ENCODE results near the gene MYO10. TPM values are rescaled to one million over a fixed set of nuclear protein-coding genes. Genes with fewer than 3 reads are reported as not detected.

Gene MYO10
- total RNA-seq, 3 donors from 2014 or later (not counting 1 experiment from before 2014, with no cell fraction given) = 0.83 to 1.2 TPM; not detected in 1

DNA sequence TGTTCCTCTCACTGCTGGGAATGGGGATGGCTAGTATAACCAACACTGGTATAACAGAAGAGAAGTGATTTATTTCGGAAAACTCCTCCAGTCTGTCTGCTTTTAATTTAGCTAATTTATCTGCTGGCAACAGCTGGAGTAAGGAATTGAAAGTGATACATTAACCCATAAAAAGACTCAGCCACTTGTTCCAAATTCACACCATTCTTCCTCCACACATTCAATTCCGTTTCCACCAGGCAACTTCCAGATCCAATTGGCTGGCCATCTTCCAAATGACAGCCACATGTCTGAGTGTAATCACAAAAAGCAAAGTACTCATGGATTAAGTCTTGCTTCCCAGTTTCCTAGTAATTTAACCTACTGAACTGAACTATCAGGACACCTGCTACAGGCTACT is 242.2 kb downstream of the MYO10 start:
- WGBS (ENCODE audit: insufficient coverage) = 79% methylated on average over 2 of the region's 2 CpGs
- Histone ChIP-seq H3K4me3 (ENCODE audit: low read length) (no peak overlapping the region), H3K27me3 (ENCODE audit: control insufficient read depth, insufficient read depth, low read length) (no peaks in the 10 kb centered on the region), H3K27ac (ENCODE audit: low read length) (no peak overlapping the region), H3K36me3 (ENCODE audit: control insufficient read depth, insufficient read depth, low read length) (no peaks in the 10 kb centered on the region), H3K9me3 (ENCODE audit: control insufficient read depth, insufficient read depth, low read length) (no peaks in the 10 kb centered on the region), H3K4me1 (ENCODE audit: control insufficient read depth, insufficient read depth, low read length) (no peaks in the 10 kb centered on the region)
- H3K9me3 Mint-ChIP-seq = peaks cover 0 to 1% of the 10 kb centered on the region in 2 donors
- TF ChIP-seq, protein P1, sequence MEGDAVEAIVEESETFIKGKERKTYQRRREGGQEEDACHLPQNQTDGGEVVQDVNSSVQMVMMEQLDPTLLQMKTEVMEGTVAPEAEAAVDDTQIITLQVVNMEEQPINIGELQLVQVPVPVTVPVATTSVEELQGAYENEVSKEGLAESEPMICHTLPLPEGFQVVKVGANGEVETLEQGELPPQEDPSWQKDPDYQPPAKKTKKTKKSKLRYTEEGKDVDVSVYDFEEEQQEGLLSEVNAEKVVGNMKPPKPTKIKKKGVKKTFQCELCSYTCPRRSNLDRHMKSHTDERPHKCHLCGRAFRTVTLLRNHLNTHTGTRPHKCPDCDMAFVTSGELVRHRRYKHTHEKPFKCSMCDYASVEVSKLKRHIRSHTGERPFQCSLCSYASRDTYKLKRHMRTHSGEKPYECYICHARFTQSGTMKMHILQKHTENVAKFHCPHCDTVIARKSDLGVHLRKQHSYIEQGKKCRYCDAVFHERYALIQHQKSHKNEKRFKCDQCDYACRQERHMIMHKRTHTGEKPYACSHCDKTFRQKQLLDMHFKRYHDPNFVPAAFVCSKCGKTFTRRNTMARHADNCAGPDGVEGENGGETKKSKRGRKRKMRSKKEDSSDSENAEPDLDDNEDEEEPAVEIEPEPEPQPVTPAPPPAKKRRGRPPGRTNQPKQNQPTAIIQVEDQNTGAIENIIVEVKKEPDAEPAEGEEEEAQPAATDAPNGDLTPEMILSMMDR (IDR thresholded peaks at IDR 0.05) = no peak
- intact Hi-C loops (cut with micrococcal nuclease) = no loop called here
- ATAC-seq (no peak), DNase-seq (no peak)
- H3K4me1 Mint-ChIP-seq = no peaks in the 10 kb centered on the region
- no peaks in the 10 kb centered on the region for H3K27me3 Mint-ChIP-seq (ENCODE audit: low read depth in 2 of 2)
- no peaks in the 10 kb centered on the region for H3K36me3 Mint-ChIP-seq
- no peak overlapping the region for H3K27ac Mint-ChIP-seq
- no peak overlapping the region for H3K4me3 Mint-ChIP-seq

DNA sequence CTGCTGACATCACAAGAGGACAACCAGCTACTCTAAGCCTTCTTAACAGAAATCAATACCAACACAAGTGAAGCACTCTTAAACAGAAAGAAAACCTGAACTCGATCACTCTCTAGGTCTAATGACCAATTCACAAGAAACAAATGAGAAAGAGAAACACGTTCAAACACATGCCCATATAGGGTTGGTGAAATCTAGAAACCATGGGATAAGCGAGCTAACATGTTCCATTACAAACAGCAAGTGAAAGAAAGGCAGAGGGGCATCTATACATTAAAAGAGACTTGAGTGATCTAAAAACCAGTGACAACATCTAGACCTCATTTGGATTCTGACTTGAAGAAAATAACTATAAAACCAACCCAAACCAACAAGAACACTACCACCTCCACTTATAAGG is 244.4 kb downstream of the MYO10 start:
- Mint-ChIP-seq H3K9me3 (no peaks in the 10 kb centered on the region), H3K4me3 (no peak overlapping the region), H3K4me1 (no peaks in the 10 kb centered on the region), H3K36me3 (no peaks in the 10 kb centered on the region), H3K27me3 (ENCODE audit: low read depth in 2 of 2) (no peaks in the 10 kb centered on the region), H3K27ac (no peak overlapping the region)
- no peaks in the 10 kb centered on the region for H3K36me3 ChIP-seq (ENCODE audit: control insufficient read depth, insufficient read depth, low read length)
- no peaks in the 10 kb centered on the region for H3K27me3 ChIP-seq (ENCODE audit: control insufficient read depth, insufficient read depth, low read length)
- H3K4me1 ChIP-seq (ENCODE audit: control insufficient read depth, insufficient read depth, low read length) = no peaks in the 10 kb centered on the region
- intact Hi-C loops (cut with micrococcal nuclease) = no loop called here
- TF ChIP-seq, protein P1 (IDR thresholded peaks at IDR 0.05) = no peak
- 92% methylated on average over 2 of the region's 3 CpGs for WGBS (ENCODE audit: insufficient coverage)
- H3K9me3 ChIP-seq (ENCODE audit: control insufficient read depth, insufficient read depth, low read length) = no peaks in the 10 kb centered on the region
- DNase-seq (no peak), ATAC-seq (no peak)
- no peak overlapping the region for H3K27ac ChIP-seq (ENCODE audit: low read length)
- H3K4me3 ChIP-seq (ENCODE audit: low read length) = no peak overlapping the region

DNA sequence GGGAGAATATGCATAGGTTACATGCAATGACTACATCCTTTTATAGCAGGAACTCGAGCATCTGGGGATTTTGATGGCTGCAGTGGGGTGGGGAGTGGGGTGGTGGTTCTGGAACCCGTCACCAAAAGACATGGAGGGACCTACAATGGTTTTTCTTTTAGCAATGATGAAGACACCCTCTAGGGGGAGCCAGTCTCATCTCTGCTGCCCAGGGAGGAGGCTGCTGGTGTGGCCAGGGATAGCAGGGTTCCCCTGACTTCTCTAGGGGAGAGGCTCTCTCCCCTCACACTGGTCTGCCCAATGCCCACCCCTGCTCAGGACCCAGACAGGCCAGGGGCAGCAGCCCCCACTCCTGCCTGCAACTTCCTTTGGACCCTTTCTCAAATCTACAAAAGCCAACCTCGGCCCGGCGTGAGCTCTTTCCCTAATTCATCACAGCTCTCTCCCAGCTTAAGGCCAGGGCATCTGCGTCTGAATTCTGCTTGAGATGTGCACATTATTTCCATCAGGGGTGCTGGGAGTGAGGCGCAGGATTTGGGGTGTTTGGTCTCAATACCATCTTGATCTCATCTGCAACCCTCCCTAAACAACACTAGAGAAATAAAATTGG is 245.7 kb downstream of the MYO10 start:
- ATAC-seq (no peak), DNase-seq (peak in 1 of 2 donors; percentile 25)
- 79% methylated on average over 6 of the region's 7 CpGs for WGBS (ENCODE audit: insufficient coverage)
- no peaks in the 10 kb centered on the region for H3K9me3 ChIP-seq (ENCODE audit: control insufficient read depth, insufficient read depth, low read length)
- no peak overlapping the region for H3K4me3 ChIP-seq (ENCODE audit: low read length)
- Mint-ChIP-seq H3K4me1 (no peaks in the 10 kb centered on the region), H3K27me3 (ENCODE audit: low read depth in 2 of 2) (no peaks in the 10 kb centered on the region), H3K36me3 (no peaks in the 10 kb centered on the region), H3K4me3 (no peak overlapping the region), H3K27ac (no peak overlapping the region), H3K9me3 (no peaks in the 10 kb centered on the region)
- intact Hi-C loops (cut with micrococcal nuclease) = no loop called here
- no peaks in the 10 kb centered on the region for H3K4me1 ChIP-seq (ENCODE audit: control insufficient read depth, insufficient read depth, low read length)
- TF ChIP-seq, protein P1 (IDR thresholded peaks at IDR 0.05) = no peak
- no peak overlapping the region for H3K27ac ChIP-seq (ENCODE audit: low read length)
- no peaks in the 10 kb centered on the region for H3K27me3 ChIP-seq (ENCODE audit: control insufficient read depth, insufficient read depth, low read length)
- no peaks in the 10 kb centered on the region for H3K36me3 ChIP-seq (ENCODE audit: control insufficient read depth, insufficient read depth, low read length)

DNA sequence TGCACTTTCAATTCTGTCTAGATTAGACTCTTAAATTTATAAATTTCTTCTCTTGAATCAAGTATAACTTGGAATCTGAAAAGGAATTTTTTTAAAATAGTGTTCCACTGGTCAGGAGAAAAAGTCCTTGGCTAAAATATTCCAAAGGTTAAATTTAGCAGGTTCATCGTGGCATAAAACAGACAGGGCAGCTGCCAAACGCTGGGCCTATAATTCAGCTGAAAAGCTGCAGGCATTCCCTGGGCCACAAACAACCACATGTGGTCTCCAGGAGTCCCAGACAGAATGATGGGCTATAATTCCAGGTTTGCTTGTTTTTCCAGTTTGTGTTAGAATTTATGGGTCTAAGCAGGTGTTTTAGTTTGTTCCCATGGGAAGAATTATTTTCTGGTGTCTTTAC is 248.2 kb downstream of the MYO10 start:
- DNase-seq = no peak
- Mint-ChIP-seq H3K27me3 (ENCODE audit: low read depth in 2 of 2) (no peaks in the 10 kb centered on the region), H3K9me3 (no peaks in the 10 kb centered on the region), H3K4me1 (no peaks in the 10 kb centered on the region), H3K4me3 (no peak overlapping the region), H3K27ac (no peak overlapping the region), H3K36me3 (no peaks in the 10 kb centered on the region)
- Histone ChIP-seq H3K9me3 (ENCODE audit: control insufficient read depth, insufficient read depth, low read length) (no peaks in the 10 kb centered on the region), H3K27ac (ENCODE audit: low read length) (no peak overlapping the region), H3K27me3 (ENCODE audit: control insufficient read depth, insufficient read depth, low read length) (no peaks in the 10 kb centered on the region), H3K4me1 (ENCODE audit: control insufficient read depth, insufficient read depth, low read length) (no peaks in the 10 kb centered on the region), H3K36me3 (ENCODE audit: control insufficient read depth, insufficient read depth, low read length) (no peaks in the 10 kb centered on the region), H3K4me3 (ENCODE audit: low read length) (no peak overlapping the region)
- no peak for ATAC-seq
- TF ChIP-seq, protein P1 (IDR thresholded peaks at IDR 0.05) = no peak
- intact Hi-C loops (cut with micrococcal nuclease) = no loop called here
- WGBS (ENCODE audit: insufficient coverage) = 75% methylated on average over 2 of the region's 2 CpGs

Data from natural killer cell (primary cell).